DND-41 (cell line): ENCODE measurements around the gene MGAT5.

Source experiments
- CTCF ChIP-seq: IDR thresholded peaks from 2 replicates; pipeline ENCODE4 v1.5.1; 2012; ENCODE audit warnings: borderline replicate concordance, low read length, moderate library complexity, mild to moderate bottlenecking; ENCODE audit not compliant: poor library complexity, severe bottlenecking; ENCODE audit errors: extremely low read depth
- EZH2 ChIP-seq: IDR thresholded peaks from 3 replicates; pipeline ENCODE4 v1.6.1; 2012; ENCODE audit warnings: borderline replicate concordance, low read depth, mild to moderate bottlenecking, moderate library complexity, low read length, inconsistent platforms; ENCODE audit not compliant: severe bottlenecking

GRCh38 chr2:134425724-134426496, 172.0 kb downstream of the MGAT5 start:
- TF ChIP-seq CTCF (no peak), EZH2 (no peak)
